GM10248 (cell line): Measurements from ENCODE around the gene SLC40A1.

Experiments
- CTCF ChIA-PET: fragments of 300-600 bp; sonication (Branson Sonifier 250); formaldehyde crosslinking; extraction: SDS; loops from one replicate; lab custom pipeline; 2021; ENCODE audit warnings: antibody characterized with exemption; lab: Yijun Ruan, JAX
- POLR2A ChIA-PET: fragments of 350-650 bp; sonication (Branson Sonifier 250); formaldehyde crosslinking; extraction: SDS; loops from one replicate; lab custom pipeline; 2020; ENCODE audit warnings: antibody characterized with exemption; lab: Yijun Ruan, JAX
- DNase-seq: peaks from one replicate; pipeline ENCODE4 v3.0.0; 2012; ENCODE audit errors: extremely low spot score
- CTCF ChIP-seq: IDR thresholded peaks from 2 replicates; pipeline ENCODE4 v1.5.1; 2012; ENCODE audit warnings: mild to moderate bottlenecking, low read depth; ENCODE audit errors: extremely low read depth, missing control alignments, control extremely low read depth

SLC40A1 gene

GRCh38 chr2:189613077-189613636 is 32.6 kb upstream of the SLC40A1 start:
- ChIA-PET POLR2A (no interaction called here), CTCF (interaction anchor here (1.5 kb wide), 1 partner anchor 12 kb away, joined by 4 read pairs; no protein-coding TSS in a partner anchor)
- TF ChIP-seq CTCF = no peak
- no peak for DNase-seq

DNA sequence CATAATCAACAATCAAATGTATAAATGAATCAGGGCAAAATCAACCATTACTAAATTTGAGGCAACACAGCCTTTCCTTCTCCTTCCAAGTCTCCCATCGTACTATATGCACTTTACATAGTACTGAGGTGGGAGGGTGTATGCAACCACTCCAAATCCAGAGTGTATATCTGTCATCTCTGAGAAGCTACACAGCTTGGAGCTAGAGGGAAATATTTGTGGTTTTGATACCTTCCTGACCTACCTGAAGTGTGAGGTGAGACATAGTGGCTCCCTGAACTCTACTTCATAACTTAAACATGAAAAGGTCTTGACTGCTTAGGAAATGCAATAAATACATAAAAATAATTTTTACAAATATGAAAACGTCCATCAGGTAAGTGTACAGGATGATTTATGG is 30.1 kb upstream of the SLC40A1 start:
- POLR2A ChIA-PET = no interaction called here
- CTCF ChIA-PET = interaction anchor here (1.1 kb wide), 1 partner anchor 12 kb away, joined by 3 read pairs; no protein-coding TSS in a partner anchor
- TF ChIP-seq CTCF = no peak
- no peak for DNase-seq

DNA sequence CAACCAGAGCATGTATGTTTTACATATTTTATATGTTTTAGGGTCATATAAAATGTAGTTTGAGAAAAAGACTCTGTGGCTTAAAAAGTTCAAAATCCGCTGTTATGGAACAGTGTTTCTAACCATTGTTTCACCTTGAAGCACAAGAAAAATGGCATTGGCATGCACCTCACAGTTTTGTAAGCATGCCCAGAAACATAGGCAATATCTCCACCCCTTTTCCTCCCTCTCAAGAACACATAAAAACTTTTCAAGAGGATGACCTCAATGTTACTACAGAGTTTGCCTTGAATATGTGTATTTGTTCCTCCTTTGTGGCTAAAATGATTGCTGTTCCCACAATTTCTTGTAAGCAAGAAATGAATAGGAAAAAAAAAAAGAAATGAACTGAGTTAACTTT is 29.3 kb upstream of the SLC40A1 start:
- POLR2A ChIA-PET = no interaction called here
- CTCF ChIA-PET = interaction anchor here (1.1 to 2.2 kb wide), 2 partner anchors 10 to 13 kb away, joined by 3 to 8 read pairs; no protein-coding TSS in a partner anchor
- no peak for DNase-seq
- TF ChIP-seq CTCF = no peak

GRCh38 chr2:189609423-189609816 is 28.8 kb upstream of the SLC40A1 start:
- no peak for TF ChIP-seq CTCF
- CTCF ChIA-PET = interaction anchor here (2.2 kb wide), 1 partner anchor 9 kb away, joined by 8 read pairs; no protein-coding TSS in a partner anchor
- POLR2A ChIA-PET = no interaction called here
- no peak for DNase-seq

DNA sequence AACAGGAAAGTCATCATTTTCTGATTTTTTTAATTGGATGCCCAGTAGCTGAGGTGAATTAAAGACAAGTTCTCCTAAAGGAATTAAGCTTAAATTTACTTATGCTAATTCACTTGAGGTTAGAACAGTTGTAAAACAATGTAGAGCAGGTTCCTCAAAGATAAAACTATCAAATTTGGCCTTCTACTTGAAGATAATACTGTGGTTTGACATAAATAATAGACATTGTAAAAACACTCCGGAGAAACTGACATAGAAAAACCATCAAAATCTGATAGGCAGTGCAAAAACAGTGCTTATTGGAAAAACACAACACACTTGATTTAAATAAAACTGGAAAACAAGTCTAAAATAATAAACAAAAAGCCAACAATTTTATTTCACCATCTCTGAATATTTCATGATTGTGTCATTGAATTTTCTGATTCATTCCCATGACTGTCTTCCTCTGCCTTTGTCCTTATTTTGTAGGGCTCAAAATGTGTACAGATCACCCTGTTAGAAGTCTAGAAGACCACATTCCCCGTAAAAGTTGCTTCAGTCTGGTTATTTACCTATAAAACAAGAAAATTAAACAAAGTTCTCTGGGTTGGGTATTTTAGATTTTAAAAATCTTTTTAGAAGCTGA is 28.3 kb upstream of the SLC40A1 start:
- no peak for DNase-seq
- POLR2A ChIA-PET = no interaction called here
- CTCF ChIA-PET = interaction anchor here (1.7 to 2.2 kb wide), 3 partner anchors 9 to 30 kb away, joined by 4 to 8 read pairs (median 5); no protein-coding TSS in a partner anchor
- TF ChIP-seq CTCF = no peak

DNA sequence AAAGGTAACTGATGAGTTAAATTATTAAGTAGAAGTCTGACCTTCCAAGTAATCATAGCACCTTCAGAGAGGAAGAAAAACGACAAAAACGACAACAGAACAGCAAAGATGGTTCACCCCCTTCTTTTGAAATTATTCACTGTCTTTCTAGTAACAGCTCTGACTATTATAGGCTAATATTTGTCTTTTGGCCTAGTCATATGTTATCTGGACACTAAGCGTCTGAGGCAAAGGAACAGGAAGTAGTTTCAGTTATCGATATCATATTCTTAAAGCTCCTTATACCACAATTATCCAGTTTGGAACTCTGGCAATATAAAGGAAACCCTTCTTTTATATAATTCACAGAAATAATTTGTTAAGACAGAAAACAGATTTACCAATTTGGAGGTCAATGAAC is 27.6 kb upstream of the SLC40A1 start:
- no peak for DNase-seq
- no peak for TF ChIP-seq CTCF
- ChIA-PET POLR2A (no interaction called here), CTCF (interaction anchor here (0.7 to 2.2 kb wide), 4 partner anchors 8 to 29 kb away, joined by 3 to 8 read pairs (median 4); no protein-coding TSS in a partner anchor)
